GM18508 (cell line): Measurements from ENCODE around the gene ARRDC1.
"Not testable (repeated sequence)": the region's sequence is repeated elsewhere in the genome, so short reads cannot be mapped to it uniquely, and the experiment has no call there.

ENCODE experiments used
- ATAC-seq: cut with Tn5 transposase; IDR thresholded peaks from one replicate; pipeline ENCODE4 v1.9.1; 2021; ENCODE audit warnings: moderate number of reproducible peaks; ENCODE audit not compliant: insufficient read depth, unreplicated experiment

Gene ARRDC1

GRCh38 chr9:137605121-137606004 lies at the start of gene ARRDC1:
ARRDC1 (plus strand) TSS chr9:137605686; CDS start chr9:137605718, 32 bp downstream.
- no peak for ATAC-seq

- ATAC-seq, result no peak
Observed at GRCh38 chr9:137556069-137556838, 49.2 kb upstream of the ARRDC1 start.

- no peak for ATAC-seq
Observed at GRCh38 chr9:137558127-137558526, 47.4 kb upstream of the ARRDC1 start.

GRCh38 chr9:137564134-137564533 lies 41.4 kb upstream of the ARRDC1 start:
- no peak for ATAC-seq

- ATAC-seq, result no peak
Observed at GRCh38 chr9:137564817-137565411, 40.6 kb upstream of the ARRDC1 start.

GRCh38 chr9:137568445-137568844 lies 37.0 kb upstream of the ARRDC1 start:
- not testable (repeated sequence) for ATAC-seq

GRCh38 chr9:137569609-137570203 lies 35.8 kb upstream of the ARRDC1 start:
- no peak for ATAC-seq

- no peak for ATAC-seq
Observed at GRCh38 chr9:137570566-137570965, 34.9 kb upstream of the ARRDC1 start.

- ATAC-seq, result no peak
Observed at GRCh38 chr9:137574192-137574591, 31.3 kb upstream of the ARRDC1 start.

GRCh38 chr9:137575364-137575715 lies 30.1 kb upstream of the ARRDC1 start:
- ATAC-seq, result no peak

- ATAC-seq, result no peak
Observed at GRCh38 chr9:137575716-137576411, 29.6 kb upstream of the ARRDC1 start.

GRCh38 chr9:137578518-137579258 lies 26.8 kb upstream of the ARRDC1 start, which contains the start of gene DPH7:
DPH7 (minus strand) TSS chr9:137578925; CDS start chr9:137578777, 148 bp downstream.
- peak; percentile 57 for ATAC-seq

GRCh38 chr9:137579259-137579604 lies 26.3 kb upstream of the ARRDC1 start:
- no peak for ATAC-seq

GRCh38 chr9:137580209-137580953 lies 25.1 kb upstream of the ARRDC1 start:
- no peak for ATAC-seq

- ATAC-seq, result no peak
Observed at GRCh38 chr9:137580954-137581322, 24.5 kb upstream of the ARRDC1 start.

- ATAC-seq, result no peak
Observed at GRCh38 chr9:137581361-137582285, 23.9 kb upstream of the ARRDC1 start.

- ATAC-seq, result no peak
Observed at GRCh38 chr9:137582286-137582860, 23.1 kb upstream of the ARRDC1 start.
